Vagina (tissue), 2 donors: ENCODE results near the gene SCD5.

Experiments used
- POLR2A ChIP-seq, 2 donors: fragments of 450-650 bp; IDR thresholded peaks; one replicate each; pipeline ENCODE4 v1.6.1; 2017; ENCODE audit warnings: antibody characterized with exemption in 2 of 2, mild to moderate bottlenecking in 2 of 2, moderate library complexity in 2 of 2
- POLR2AphosphoS5 ChIP-seq, 2 donors: sonication (generic); formaldehyde crosslinking; IDR thresholded peaks; one replicate each; pipeline ENCODE4 v1.9.0; 2017; ENCODE audit warnings: antibody characterized with exemption in 2 of 2, mild to moderate bottlenecking in 2 of 2, low read depth in 1 of 2; ENCODE audit not compliant: insufficient read depth in 1 of 2
- TF ChIP-seq, protein P1 (sequence below), 3 experiments: fragments of 450-650 bp in 2 of 3; fragments of 200-600 bp in 1 of 3; sonication (generic) in 1 of 3; IDR thresholded peaks; one replicate each; pipeline ENCODE4 v1.5.1; 2017 to 2019; ENCODE audit warnings: antibody characterized with exemption in 3 of 3, mild to moderate bottlenecking in 2 of 3, moderate library complexity in 2 of 3

DNA sequence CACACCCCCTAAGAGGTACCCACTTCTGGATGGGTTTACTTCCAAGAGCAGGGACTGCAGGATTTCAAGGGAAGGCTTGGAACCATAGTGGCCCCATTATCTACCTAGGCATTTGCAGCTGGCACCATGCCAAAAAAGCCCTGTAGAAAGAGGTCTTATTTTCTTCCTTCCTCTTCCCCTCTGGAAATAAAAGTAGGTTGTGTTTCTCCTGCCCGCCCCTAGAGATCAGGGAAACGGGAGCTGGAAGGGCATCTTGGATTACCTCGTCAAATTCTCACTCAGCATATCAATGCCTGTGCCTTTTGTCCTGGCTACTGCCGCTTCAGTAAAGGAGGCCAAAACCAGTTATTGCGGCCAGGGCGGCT, 1.6 kb downstream of the SCD5 start:
- TF ChIP-seq, protein P1, sequence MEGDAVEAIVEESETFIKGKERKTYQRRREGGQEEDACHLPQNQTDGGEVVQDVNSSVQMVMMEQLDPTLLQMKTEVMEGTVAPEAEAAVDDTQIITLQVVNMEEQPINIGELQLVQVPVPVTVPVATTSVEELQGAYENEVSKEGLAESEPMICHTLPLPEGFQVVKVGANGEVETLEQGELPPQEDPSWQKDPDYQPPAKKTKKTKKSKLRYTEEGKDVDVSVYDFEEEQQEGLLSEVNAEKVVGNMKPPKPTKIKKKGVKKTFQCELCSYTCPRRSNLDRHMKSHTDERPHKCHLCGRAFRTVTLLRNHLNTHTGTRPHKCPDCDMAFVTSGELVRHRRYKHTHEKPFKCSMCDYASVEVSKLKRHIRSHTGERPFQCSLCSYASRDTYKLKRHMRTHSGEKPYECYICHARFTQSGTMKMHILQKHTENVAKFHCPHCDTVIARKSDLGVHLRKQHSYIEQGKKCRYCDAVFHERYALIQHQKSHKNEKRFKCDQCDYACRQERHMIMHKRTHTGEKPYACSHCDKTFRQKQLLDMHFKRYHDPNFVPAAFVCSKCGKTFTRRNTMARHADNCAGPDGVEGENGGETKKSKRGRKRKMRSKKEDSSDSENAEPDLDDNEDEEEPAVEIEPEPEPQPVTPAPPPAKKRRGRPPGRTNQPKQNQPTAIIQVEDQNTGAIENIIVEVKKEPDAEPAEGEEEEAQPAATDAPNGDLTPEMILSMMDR (IDR thresholded peaks at IDR 0.05) = no peak
- no peak for TF ChIP-seq POLR2AphosphoS5 (IDR thresholded peaks at IDR 0.05; ENCODE audit: insufficient read depth in 1 of 2, low read depth in 1 of 2)
- no peak for TF ChIP-seq POLR2A (IDR thresholded peaks at IDR 0.05)
